Neuron (in vitro differentiated cells): ENCODE measurements around the gene SUCLG2.

Source experiments
- H2AFZ ChIP-seq: one replicate; pipeline ENCODE4 v1.6.1; 2013; ENCODE audit warnings: low read depth, mild to moderate bottlenecking, inconsistent platforms, low read length, moderate library complexity
- H3K27me3 ChIP-seq: one replicate; pipeline ENCODE4 v1.6.1; 2013; ENCODE audit warnings: low read length; ENCODE audit not compliant: insufficient read depth
- H3K36me3 ChIP-seq: one replicate; pipeline ENCODE4 v1.6.1; 2013; ENCODE audit warnings: low read length; ENCODE audit not compliant: insufficient read depth
- H3K4me1 ChIP-seq: one replicate; pipeline ENCODE4 v1.6.1; 2013; ENCODE audit warnings: low read length; ENCODE audit not compliant: insufficient read depth
- H3K4me3 ChIP-seq: 2 replicates; pipeline ENCODE4 v1.5.1; 2013; ENCODE audit warnings: mild to moderate bottlenecking, low read length, moderate library complexity
- H3K9me3 ChIP-seq: one replicate; pipeline ENCODE4 v1.6.1; 2013; ENCODE audit warnings: low read length

The SUCLG2 gene

DNA sequence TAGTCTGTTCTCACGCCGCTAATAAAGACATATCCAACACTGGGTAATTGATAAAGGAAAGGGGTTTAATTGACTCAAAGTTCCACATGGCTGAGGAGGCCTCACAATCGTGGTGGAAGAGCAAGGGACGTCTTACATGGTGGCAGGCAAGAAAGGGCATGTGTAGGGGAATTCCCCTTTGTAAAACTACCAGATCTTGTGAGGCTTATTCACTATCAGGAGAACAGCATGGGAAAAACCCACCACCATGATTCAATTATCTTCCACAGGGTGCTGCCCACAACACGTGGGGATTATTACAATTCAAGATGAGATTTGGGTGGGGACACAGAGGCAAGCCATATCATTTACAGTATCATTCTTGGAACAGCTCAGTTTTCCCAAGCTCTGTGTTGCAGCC lies 268.0 kb downstream of the SUCLG2 start:
- Histone ChIP-seq H3K36me3 (no peaks in the 10 kb centered on the region), H3K9me3 (no peaks in the 10 kb centered on the region), H3K4me1 (peaks cover 8% of the 10 kb centered on the region)

DNA sequence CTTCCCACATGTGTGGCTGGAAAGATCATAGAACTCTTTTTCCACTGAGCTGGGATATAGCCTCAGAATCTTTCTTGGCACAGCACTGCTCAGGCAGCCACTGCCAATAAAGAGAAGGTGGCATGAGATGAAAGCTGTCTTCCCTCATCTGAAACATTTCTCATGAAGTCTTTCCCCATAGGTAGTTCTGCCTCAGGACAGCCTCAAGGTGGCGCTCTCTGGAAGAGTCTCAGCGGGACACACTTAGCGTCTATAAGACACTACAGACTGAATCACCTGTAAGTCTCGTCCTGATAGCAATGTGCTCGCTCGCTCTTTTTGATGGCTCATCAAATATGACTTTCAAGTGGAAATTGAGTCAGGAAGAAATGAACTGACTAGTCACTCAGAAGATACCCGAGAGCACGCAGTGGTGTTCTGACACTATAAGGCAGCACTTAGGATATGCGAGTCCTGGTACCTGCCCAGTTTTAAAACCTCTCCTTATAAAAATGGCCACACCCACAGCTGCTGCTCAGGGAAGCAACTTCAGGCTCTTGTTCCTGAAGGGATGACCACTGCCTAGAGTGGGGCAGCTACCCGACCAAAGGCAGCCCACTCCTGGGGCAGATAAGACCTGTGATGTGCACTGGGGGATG lies 269.5 kb downstream of the SUCLG2 start:
- Histone ChIP-seq H3K27me3 (no peaks in the 10 kb centered on the region), H3K4me1 (peaks cover 8% of the 10 kb centered on the region), H3K9me3 (no peaks in the 10 kb centered on the region), H3K4me3 (no peak overlapping the region), H3K36me3 (no peaks in the 10 kb centered on the region), H2AFZ (no peak overlapping the region)

More for the DNA sequence above, 268.0 kb downstream of the SUCLG2 start:
- Histone ChIP-seq H2AFZ (no peak overlapping the region), H3K4me3 (no peak overlapping the region), H3K27me3 (no peaks in the 10 kb centered on the region)

DNA sequence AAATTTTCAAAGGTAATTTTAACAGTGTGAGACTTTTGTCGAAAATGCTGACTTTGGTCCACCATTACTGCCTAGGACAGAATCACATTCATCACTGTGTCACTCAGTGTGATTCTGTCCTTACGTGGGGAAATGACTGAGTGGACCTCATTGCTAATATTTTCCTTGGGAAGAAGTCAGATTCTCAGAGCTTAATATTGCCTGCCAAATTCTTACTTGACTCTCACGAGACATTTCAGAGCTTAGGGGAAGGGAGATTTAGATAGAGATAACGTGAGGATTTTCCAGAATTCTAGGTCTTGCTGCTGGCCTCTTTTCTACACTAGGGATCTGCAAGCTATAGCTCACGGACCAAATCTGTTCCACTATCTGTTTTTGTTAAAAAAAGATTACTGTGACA lies 270.4 kb downstream of the SUCLG2 start:
- Histone ChIP-seq H3K36me3 (no peaks in the 10 kb centered on the region), H3K27me3 (no peaks in the 10 kb centered on the region), H3K4me1 (peaks cover 8% of the 10 kb centered on the region), H3K4me3 (no peak overlapping the region), H2AFZ (no peak overlapping the region), H3K9me3 (no peaks in the 10 kb centered on the region)

DNA sequence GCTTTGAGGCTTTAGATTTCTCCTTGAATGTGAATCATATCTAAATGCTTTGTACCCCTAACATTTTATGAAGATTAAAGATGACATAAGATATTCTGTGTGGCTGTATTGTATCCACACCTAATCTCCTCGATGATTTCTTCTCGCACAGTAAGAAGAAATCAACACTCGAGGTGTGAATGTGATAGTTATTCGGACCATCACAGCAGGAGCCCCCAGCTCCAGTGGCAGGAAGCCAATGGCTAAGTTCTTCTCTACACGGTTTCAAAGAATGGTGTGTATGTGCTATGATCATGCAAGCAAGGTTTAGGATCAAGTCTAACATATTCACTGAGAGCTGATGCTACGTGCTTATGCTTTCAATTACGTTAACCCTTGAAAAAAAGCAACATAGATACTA lies 271.0 kb downstream of the SUCLG2 start:
- Histone ChIP-seq H3K4me3 (no peak overlapping the region), H3K36me3 (no peaks in the 10 kb centered on the region), H3K4me1 (peaks cover 8% of the 10 kb centered on the region), H3K9me3 (no peaks in the 10 kb centered on the region), H2AFZ (no peak overlapping the region), H3K27me3 (no peaks in the 10 kb centered on the region)

DNA sequence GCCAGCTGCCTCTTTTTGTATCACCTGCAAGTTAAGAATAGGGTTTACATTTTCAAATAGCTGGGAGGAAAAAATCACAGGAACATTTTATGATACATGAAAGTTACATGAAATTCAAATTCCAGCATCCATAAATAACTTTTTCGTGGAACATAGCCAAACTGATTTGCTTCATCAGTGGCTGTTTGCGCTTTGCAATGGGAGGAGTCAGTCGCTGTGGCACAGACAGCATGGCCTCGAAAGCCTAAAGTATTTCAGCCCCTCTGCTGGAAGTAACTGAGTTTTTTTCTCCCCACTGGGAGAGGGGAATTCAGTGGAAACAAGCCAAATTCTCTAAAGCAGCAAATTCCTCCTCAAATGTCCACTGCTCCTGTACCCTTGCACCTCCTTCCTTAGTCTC lies 271.9 kb downstream of the SUCLG2 start:
- no peaks in the 10 kb centered on the region for H3K27me3 ChIP-seq
- no peaks in the 10 kb centered on the region for H3K9me3 ChIP-seq
- no peak overlapping the region for H3K4me3 ChIP-seq
- H3K36me3 ChIP-seq, result no peaks in the 10 kb centered on the region
- no peak overlapping the region for H2AFZ ChIP-seq
- peaks cover 8% of the 10 kb centered on the region for H3K4me1 ChIP-seq

DNA sequence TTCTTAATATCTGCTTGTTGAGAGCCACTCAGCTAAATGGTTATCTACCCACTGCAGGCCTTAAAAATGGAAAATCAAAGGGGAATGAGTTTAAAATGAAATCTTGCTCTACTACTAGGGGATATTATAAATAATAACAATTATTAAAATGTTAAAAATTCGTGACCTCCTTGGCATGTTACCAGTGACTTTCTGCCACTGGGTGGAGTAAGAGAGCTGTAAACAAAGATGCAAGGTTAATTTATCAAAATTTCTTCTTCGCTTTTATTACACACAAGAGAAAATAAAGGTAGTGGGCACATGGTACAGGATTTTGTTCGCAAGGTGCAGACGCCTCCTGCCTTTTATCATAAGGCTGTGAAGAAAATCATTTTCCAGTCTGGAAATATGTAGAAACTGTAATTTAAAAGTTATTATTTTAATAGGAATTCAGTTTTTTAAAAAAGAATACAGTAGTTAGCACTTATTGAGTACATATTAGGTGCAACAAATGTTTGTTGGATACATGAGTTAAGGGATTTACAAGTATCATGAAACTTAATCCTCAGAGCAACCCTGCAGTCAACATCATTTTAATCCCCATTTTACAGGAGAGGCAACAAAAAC lies 272.6 kb downstream of the SUCLG2 start:
- H3K4me3 ChIP-seq, result no peak overlapping the region
- peaks cover 8% of the 10 kb centered on the region for H3K4me1 ChIP-seq
- H3K27me3 ChIP-seq, result no peaks in the 10 kb centered on the region
- no peaks in the 10 kb centered on the region for H3K36me3 ChIP-seq
- no peak overlapping the region for H2AFZ ChIP-seq
- no peaks in the 10 kb centered on the region for H3K9me3 ChIP-seq

DNA sequence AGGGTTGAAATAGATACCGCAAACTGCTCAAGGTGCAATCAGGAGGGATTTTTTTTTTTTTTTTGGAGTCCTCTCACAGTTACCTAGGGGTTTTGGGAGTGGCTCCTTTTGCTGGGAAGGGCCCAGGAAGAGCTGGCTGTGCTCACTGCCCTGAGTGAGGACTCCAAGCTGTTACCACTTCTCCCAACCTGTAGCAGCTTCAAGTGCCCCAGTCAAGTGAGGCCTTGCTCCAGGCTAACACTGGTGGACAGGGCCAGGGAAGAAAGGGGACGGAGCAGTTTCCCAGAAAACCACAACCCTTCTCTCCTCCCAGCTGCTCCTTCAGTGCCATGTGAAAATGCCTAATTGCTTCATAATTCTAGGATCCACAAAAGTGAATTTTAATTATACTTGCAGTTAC lies 274.3 kb downstream of the SUCLG2 start:
- Histone ChIP-seq H3K27me3 (no peaks in the 10 kb centered on the region), H3K36me3 (no peaks in the 10 kb centered on the region), H3K9me3 (no peaks in the 10 kb centered on the region), H3K4me1 (peaks cover 8% of the 10 kb centered on the region), H2AFZ (no peak overlapping the region), H3K4me3 (no peak overlapping the region)

DNA sequence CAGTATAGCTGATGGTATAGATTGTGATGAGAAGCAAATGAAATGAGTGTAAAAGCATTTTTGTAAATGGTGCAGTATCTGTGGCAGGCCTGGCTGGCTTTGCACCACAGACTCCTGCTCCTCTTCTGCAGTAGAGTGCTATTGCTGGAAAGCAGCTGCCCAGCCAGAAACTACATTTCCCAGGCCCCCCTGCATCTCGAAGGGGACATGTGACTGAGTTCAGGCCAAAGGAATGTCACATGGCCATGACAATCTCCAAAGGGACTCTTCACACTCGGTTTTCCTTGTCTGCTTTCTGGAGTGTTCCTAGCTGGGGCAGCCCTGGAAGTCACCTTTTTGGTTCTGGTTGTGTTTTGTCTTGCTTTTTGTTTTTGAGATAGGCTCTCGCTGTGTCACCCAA lies 277.1 kb downstream of the SUCLG2 start:
- no peaks in the 10 kb centered on the region for H3K36me3 ChIP-seq
- no peaks in the 10 kb centered on the region for H3K4me1 ChIP-seq
- H2AFZ ChIP-seq, result no peak overlapping the region
- no peaks in the 10 kb centered on the region for H3K9me3 ChIP-seq
- H3K27me3 ChIP-seq, result no peaks in the 10 kb centered on the region
- no peak overlapping the region for H3K4me3 ChIP-seq

DNA sequence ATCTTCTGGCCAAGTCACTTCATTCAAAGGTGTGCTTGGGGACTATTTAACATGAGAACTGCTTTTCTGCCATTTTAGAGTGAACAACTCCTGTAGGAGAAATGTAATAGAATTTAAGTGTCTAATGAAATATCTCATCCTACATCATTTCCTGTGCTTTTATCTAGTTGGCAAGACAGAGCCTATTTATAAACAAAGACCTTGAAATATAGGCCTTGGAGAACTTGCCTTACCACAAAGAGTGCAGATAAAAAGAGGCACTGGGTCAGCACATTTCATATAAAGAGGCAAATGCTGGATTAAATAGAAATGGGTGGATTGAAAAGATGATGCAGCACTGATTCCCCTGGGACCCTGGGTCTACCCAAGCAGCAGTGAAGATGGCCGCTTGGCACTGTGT lies 278.0 kb downstream of the SUCLG2 start:
- H3K4me3 ChIP-seq, result no peak overlapping the region
- no peaks in the 10 kb centered on the region for H3K27me3 ChIP-seq
- no peak overlapping the region for H2AFZ ChIP-seq
- no peaks in the 10 kb centered on the region for H3K9me3 ChIP-seq
- H3K36me3 ChIP-seq, result no peaks in the 10 kb centered on the region
- no peaks in the 10 kb centered on the region for H3K4me1 ChIP-seq

DNA sequence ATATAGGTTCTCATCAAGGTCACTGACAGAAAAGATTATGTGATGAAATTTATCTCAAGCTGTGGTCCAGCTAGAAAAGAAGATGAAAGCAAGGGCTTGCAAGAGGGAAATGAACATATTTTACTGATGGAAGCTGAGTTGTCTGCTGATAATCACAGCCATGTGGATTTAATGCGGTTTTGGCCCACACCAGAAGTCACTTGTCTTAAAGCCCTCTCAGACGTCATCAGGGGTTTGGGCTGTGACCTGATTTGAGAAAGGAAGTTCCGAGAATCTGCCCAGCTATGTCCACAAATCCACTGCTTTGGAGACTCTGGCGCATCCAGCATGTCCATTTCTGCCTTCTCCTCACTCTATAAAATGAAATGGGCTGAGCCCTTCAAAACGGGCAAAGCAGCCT lies 278.4 kb downstream of the SUCLG2 start:
- no peak overlapping the region for H2AFZ ChIP-seq
- H3K4me3 ChIP-seq, result no peak overlapping the region
- H3K36me3 ChIP-seq, result no peaks in the 10 kb centered on the region
- H3K9me3 ChIP-seq, result no peaks in the 10 kb centered on the region
- no peaks in the 10 kb centered on the region for H3K27me3 ChIP-seq
- H3K4me1 ChIP-seq, result no peaks in the 10 kb centered on the region

DNA sequence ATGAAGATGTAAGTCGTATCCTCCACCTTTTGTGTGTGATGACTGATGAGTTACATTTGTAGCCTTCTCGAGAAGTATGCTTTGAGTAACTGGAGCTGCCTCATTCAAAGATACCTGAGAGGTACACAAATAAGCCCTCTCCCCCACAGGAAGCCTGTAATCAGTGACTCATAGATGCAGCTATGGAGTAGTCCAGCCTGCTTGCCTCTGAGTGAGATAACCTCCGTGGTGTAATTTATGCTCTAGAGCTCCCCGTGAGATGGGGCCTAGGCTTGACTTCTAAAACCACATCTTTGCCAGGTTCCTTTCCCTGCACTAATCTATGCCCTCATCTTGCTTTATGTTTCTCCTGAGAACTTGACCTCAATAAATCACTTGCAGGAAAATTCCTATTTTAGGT lies 291.7 kb downstream of the SUCLG2 start:
- no peaks in the 10 kb centered on the region for H3K4me1 ChIP-seq
- H2AFZ ChIP-seq, result no peak overlapping the region
- no peaks in the 10 kb centered on the region for H3K27me3 ChIP-seq
- no peaks in the 10 kb centered on the region for H3K9me3 ChIP-seq
- H3K4me3 ChIP-seq, result no peak overlapping the region
- no peaks in the 10 kb centered on the region for H3K36me3 ChIP-seq

DNA sequence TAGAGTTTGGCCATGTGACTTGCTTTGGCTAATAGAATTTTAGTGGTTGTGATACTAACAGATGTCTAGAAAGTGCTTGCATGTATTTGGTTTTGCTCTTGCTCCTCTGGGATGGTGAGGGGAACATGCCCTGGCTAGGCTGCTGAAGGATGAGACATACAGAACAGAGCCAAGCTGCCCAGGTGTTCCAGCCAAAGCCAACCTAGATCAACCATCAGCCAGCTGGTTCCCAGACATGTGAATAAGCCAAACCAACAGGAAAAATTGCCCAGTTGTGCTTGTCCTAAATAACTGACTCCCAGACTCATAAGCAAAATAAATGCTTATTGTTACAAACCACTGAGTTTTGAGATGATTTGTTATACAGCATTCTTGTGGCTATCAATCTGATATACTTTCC lies 292.6 kb downstream of the SUCLG2 start:
- Histone ChIP-seq H3K36me3 (no peaks in the 10 kb centered on the region), H3K27me3 (no peaks in the 10 kb centered on the region), H2AFZ (no peak overlapping the region), H3K4me1 (no peaks in the 10 kb centered on the region), H3K9me3 (no peaks in the 10 kb centered on the region), H3K4me3 (no peak overlapping the region)

DNA sequence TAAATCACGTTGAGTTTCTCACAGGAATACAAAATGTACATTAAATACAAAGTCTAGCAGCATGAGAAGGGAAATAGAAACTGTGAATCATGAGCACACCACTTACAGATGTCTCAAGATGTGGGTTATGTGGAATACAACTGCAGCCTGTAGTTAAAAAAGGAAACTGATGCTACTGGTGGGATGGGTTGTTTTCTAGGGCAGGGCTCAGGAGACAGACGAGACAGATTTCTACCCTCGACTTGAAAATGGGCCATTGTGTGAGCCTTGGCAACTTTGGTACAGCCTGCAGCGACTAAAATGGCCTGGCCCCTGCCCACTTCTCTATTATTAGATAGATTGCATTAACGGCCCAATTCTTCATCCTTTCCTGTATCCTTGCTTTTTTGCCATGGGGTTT lies 293.1 kb downstream of the SUCLG2 start:
- Histone ChIP-seq H3K4me1 (no peaks in the 10 kb centered on the region), H3K36me3 (no peaks in the 10 kb centered on the region), H2AFZ (no peak overlapping the region), H3K27me3 (no peaks in the 10 kb centered on the region), H3K4me3 (no peak overlapping the region), H3K9me3 (no peaks in the 10 kb centered on the region)
